B cell (primary cell): Measurements from ENCODE around the gene OLIG3.

ENCODE experiments used
- EZH2 ChIP-seq: IDR thresholded peaks from 2 replicates; pipeline ENCODE4 v1.6.1; 2012; ENCODE audit warnings: borderline replicate concordance, low read depth, mild to moderate bottlenecking, moderate library complexity, low read length; ENCODE audit not compliant: insufficient read depth, poor library complexity, severe bottlenecking
- TF ChIP-seq, protein P1 (sequence below): fragments of 200-600 bp; IDR thresholded peaks from one replicate; pipeline ENCODE4 v1.8.0; 2022; ENCODE audit warnings: antibody characterized with exemption, mild to moderate bottlenecking

DNA sequence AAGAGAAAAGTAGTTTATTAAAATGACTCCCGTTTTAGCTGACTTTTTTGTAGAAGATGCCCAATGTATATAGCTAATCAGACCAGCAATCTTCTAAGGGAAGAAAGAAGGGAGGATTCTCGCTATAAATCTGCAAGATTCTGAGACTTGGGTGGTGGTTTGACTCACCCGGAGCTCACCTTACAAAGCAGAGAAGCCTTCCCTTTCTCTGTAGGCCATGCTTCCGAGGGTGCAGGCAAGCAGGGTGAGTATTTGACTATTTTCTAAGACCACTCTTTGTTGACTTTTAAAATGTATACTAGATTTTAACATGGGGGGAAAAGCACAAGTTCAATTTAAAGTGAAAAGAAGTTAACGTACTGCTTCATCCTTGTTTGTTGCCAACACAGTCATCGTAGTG, 2.7 kb downstream of the OLIG3 start:
- TF ChIP-seq, protein P1, sequence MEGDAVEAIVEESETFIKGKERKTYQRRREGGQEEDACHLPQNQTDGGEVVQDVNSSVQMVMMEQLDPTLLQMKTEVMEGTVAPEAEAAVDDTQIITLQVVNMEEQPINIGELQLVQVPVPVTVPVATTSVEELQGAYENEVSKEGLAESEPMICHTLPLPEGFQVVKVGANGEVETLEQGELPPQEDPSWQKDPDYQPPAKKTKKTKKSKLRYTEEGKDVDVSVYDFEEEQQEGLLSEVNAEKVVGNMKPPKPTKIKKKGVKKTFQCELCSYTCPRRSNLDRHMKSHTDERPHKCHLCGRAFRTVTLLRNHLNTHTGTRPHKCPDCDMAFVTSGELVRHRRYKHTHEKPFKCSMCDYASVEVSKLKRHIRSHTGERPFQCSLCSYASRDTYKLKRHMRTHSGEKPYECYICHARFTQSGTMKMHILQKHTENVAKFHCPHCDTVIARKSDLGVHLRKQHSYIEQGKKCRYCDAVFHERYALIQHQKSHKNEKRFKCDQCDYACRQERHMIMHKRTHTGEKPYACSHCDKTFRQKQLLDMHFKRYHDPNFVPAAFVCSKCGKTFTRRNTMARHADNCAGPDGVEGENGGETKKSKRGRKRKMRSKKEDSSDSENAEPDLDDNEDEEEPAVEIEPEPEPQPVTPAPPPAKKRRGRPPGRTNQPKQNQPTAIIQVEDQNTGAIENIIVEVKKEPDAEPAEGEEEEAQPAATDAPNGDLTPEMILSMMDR, result no peak
- TF ChIP-seq EZH2, result peak; percentile 2
